DMS153 (cell line): ENCODE results near the gene ADM2.
"Not testable (repeated sequence)": the region's sequence is repeated elsewhere in the genome, so short reads cannot be mapped to it uniquely, and the experiment has no call there.

Experiments
- DNase-seq: peaks from one replicate; lab custom pipeline; 2025; lab: John Stamatoyannopoulos, UW

Gene ADM2

DNA sequence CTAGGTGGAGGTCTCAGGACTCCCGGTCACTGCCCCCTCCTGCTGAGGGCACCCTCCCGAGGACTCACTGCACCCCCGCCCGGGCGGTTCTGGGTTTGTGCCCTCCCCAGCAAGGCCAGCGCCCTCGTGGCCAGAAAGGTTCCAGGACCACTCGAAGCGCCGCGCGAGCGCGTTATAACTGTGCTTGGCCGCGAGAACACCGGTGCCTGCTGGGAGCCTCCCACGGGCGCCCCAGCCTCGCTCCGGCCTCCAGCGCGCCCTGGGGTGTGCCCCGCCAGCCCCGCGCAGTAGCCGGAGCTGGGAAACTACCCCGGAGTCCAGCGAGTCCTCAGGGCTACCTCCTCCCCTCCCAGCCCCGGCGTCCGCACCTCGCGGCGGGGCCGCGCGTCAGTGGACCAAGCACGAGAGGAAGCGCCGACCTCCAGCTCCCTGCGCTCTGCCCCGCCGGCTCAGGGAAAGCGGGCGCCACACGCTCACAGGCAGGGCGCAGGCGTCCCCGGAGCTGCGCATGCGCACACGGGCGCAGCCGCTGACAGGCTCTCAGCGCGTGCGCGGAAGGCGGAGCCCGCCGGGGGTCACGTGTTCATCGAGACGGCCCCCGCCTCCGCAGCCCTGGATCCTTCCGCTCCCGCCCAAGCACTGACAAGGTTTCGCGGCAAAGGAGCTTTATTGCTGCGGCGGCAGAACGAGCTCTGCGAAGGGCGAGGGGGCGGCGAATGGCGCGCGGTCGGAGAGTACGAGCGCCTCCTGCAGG lies 43.9 kb downstream of the ADM2 start, which contains the start of gene SCO2:
TSS of gene SCO2 (minus strand) at position 495 of the 754 bp plus-strand sequence. CDS start 1,187 bp downstream, outside the sequence.
- DNase-seq, result peak; percentile 92

DNA sequence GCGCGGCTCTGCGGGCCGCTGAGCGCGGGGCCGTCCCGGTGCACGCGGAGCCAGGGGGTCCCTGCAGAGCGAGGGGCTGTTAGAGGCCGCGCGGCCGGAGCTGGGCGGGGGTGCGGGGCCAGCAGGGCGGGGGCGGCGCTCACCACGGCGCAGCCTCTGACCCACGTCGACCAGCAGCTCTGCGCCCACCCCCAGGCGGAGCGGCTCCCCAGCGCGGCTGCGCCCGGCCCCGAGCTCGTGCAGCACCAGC lies 44.4 kb downstream of the ADM2 start:
- no peak for DNase-seq

DNA sequence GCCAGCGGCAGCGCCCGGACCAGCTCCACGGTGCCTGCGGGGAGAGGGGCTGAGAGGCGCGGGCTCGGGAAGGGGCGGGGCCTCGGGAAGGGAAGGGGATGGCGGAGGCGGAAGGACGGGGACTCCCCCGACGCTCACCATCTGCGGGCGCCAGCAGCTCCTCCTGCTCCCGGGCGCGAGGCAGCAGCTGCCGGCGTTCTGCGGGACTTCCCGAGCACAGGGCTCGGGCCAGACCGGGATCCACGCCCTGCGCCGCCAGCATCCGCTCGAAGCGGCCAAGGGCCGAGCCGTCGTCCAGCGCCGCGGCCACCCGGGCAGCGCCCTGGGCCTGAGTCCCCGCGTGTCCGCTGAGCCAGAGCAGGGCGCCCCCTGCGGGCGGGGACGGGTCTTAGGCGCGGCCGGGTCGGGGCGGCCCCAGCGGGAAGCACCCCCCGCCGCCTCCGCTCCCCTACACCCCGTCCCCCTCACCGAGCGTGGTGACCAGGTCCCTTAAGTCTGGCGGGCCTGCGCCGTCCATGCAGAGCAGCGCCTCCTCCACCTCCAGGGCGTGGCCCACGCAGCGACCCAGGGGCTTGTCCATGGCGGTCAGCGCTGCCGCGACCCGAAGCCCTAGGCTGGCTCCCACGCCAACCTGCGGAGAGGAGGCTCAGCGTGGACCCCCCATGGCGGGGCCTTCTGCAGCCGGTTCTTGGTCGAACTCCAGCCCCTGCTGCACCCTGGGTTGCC lies 44.9 kb downstream of the ADM2 start:
- DNase-seq, result peak; percentile 55

DNA sequence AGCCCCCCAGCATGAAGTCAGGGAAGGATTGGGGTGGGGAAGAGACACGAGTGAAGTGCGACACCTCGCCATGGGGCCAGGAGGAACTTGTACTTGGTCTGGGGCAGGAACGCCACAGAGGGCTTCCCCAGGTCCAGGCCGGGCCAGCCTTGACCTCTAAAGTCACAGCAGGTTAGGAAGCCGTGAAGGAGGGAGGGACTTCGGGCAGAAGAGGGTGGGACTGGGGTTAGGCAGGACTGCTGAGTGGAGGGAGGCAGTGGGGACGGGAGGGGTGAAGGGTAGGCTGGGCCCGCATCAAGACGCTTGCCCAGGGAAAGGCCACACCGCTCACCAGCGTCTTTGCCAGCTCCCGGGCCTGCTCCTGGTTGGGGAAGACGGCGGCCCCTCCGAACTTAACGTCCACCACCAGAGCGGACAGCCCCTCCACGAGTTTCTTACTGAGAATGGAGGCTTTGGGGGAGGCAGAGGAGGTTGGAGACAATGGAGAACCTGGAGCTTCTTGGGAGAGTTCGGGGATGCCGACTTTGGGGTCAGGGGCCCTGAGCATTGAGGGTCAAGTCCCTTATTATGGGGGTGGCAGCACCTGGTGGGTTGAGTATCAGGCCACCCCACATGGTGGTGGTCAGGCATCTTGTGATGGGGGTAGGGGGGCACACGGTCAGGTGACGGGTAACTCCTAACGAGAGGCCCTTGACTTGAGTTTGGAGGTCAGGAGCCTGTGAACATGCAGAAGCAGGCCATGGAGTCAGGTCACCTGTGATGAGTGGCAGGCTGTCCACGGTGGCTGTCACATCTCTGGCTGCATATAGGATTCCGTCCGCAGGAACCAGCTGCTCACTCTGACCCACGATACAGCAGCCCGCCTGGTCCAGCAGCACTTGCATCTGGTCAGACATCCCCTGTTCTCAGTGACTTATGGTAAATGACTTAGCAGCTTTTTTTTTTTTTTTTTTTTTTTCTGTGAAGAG lies 45.8 kb downstream of the ADM2 start:
- DNase-seq, result no peak

DNA sequence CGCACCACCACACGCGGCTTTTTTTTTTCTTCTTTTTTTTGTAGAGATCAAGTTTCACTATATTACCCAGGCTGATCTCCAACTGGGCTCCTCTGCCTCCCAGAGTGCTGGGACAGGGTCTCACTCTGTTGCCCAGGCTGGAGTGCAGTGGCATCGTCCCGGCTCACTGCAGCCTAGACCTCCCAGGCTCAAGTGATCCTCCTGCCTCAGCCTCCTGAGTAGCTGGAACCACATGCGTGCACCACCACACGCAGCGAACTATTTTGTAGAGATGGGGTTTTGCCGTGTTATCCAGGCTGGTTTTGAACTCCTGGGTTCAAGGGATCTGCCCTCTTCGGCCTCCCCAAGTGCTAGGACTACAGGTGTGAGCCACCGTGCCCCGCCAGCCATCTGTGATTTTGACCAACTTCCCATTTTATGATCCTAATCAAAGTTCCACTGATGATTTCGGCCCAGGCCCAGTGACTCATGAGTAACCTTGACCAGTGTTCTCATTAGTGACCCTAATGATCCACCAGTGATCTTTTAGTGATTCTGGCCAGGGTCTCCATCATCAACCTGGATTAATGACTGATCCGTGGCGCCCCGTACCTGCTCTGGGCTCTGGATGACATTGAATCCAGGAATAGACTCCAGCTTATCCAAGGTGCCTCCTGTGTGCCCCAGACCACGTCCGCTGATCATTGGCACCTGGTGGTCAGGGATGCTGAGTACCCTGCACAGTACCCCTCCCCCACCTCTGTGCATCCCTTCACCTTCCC lies 46.8 kb downstream of the ADM2 start:
- DNase-seq, result no peak

DNA sequence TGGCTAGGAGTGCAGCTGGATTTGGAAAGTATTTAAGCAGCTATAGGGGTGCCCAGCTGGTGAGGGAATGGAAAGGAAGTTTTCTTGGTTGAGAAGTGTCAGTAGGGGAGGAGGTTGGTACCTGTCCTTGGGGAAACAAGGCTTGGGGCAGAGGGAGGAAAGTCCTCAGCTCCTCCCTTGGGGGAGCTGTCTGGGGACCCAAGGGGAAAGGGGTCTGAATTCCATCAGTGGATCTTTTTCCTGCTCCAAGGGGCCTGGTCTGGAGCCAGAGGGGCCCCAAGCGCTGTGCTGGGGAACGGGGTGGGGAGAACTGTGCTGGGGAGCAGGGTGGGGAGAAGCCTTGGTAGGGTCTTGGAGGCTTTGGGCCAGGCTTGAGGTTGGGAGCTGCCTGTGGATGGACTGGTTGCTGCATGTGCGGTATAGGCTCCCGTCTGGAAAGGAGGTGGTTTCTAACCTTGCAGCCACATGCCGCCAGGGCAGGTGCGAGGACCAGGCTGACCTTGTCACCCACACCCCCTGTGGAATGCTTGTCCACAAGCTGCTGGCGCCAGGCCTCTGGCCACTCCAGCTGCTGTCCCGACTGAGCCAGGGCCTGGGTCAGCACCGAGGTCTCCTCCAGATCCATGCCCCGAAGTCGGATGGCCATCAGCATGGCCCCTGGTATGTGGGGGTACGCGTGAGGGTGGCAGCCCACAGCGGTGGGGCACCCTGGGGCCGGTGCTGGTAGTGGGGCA lies 47.5 kb downstream of the ADM2 start:
- no peak for DNase-seq

DNA sequence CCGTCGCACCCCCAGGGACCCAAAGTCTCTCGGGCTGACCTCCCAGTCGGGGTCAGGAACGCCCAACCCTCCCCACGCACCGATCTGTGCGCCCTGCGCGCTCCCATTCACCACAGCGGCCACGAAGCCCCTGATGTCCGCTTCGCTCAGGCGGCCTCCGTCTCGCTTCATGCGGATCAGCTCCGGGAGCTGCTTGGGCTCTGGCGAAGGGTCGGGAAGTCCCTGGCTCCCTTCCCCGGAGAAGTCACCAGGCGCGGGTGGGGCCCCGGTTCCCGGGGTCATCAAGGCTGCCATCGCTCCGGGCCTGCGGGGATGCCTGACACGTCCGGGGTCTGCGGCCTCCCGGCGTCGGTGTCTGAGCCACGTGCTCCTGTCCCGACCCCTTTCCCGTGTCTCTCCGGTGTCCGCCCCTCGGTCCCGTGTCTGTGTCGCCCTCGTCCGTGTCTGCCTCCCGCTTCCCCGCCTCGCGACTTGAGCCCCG lies 48.1 kb downstream of the ADM2 start:
- no peak for DNase-seq

DNA sequence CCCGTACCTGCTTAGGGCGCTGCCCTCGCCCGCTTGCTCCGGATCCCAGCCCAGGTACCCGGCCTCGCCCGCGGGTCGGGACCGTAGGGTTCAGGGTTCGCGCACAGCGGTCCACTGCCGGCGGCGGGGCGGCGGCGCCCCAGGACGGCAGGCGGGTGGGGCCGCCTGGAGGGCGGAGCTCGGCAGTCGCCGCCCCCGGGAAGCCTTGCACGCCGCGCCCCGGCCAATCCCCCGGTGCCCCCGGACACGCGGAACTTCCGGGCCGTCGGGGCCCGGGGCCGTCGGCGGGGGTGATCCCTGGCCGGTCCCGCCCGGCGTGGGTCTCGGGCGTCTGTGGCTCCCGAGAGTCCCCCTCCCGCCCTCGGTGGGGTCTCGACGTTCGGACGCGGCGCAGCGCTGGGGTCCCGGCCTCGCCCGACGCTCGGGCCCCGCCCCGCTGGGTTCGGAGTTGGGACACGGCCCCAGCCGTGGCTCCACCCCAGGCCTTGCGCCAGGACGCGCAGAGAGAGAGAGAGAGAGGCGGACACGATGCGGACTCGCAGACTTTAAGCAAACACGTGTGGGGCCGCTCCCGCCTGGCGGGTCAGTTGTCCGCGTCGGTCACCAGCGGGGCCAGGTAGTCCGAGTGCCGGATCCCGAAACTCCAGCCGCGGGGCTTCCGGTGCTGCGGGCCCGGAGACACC lies 48.7 kb downstream of the ADM2 start, which contains the start of gene TYMP:
TSS of gene TYMP (minus strand) at position 116 of the 683 bp plus-strand sequence. CDS start 303 bp downstream, outside the sequence.
- no peak for DNase-seq

DNA sequence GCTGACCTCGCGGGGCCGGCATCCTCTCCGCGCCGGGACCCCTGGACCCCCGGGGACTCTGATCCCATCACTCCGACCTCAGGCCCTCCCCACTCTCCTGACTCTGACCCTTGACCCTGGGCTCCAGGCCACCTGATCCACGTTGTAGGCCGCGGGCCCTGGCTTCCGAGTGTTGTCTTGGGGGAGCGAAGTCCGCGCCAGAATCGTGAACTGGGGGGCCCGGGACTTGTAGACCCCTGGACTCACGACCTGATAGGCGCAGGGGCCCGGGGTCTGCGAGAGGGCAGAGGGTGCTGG lies 49.2 kb downstream of the ADM2 start:
- no peak for DNase-seq

DNA sequence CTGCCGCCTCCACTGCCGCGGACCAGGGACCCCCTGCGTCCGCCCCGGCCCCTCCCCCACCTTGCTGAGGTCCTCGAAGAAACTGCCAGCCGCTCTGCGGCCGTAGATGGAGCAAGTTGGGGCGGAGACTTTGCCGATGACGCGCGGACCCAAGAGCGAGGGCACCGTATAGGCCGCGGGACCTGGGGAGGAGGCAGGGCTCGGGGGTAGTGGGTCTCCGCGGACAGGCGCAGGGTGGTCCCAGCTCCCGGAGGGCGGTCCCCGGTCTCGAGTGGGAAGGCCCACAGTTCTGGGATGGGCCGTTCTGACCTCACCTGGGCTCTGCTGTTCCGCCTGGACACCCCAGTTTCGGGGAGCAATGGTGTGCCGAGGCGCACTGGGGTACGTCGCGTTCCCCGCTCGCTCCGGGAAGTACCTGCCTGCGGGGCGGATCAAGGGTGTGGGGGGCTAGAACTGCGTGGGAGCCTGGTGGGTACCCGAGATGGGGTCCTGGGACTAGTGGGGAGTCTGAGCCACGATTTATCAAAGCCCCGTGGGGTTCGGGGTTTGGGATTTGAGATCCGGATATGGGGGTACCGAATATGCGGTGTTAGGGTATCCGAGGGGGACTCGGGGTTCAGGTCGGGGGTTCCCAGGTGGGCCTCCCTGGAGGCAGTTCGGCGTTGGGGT lies 49.7 kb downstream of the ADM2 start:
- peak; percentile 43 for DNase-seq

DNA sequence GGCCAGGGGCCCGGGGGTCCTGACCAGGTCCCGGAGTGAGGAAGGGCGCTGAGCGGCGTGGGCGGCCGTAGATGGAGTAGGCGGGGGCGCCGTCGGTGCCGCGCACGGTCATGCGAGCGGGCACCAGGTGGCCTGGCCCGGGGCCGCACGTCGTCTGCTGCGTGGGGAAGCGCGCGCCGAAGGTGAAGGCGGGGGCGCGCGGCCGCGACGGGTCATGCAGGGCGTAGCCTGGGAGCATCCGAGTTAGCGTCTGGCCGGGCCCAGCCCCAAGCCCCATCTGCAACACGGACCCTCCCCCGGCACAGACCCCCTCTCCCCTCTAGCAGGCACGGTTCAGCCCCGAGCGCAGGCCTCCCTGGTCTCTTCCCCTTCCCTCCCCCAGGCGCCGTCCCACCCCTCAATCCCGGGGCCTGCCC lies 50.2 kb downstream of the ADM2 start:
- DNase-seq, result no peak

DNA sequence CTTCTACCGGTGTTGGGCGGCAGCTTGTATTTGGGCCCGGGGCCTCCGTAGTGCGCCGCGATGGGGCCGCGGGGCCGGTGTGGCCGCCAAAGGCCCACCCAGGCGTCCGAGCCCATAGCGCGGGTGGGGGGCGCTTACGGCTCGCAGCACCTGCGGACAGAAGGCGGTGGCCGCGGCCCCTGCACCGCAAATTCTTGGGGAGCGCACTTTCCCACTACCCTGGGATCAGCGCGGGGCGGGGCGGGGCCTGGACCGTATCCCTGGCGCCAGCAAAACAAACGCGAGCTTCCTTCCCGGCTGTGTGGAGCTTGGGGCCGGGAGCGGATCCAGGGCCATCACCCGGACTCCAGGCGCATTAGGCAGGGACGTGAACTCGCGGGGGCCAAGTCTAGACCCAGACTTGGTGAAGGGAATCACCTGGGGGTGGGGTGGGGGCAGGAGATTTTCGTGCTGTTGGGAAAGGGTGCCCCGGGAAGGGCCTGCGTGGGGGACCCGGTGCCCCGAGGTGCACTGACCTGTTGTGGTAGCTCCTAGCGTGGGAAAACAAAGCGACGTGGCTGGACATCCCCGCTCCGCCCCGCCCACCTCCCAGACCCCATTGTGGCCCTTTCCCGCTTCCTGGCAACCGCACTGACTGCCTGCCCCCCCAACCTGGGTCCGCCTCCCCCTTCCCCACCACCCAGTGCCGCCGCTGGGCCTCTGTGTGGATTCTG lies 50.8 kb downstream of the ADM2 start:
- DNase-seq, result peak; percentile 24

DNA sequence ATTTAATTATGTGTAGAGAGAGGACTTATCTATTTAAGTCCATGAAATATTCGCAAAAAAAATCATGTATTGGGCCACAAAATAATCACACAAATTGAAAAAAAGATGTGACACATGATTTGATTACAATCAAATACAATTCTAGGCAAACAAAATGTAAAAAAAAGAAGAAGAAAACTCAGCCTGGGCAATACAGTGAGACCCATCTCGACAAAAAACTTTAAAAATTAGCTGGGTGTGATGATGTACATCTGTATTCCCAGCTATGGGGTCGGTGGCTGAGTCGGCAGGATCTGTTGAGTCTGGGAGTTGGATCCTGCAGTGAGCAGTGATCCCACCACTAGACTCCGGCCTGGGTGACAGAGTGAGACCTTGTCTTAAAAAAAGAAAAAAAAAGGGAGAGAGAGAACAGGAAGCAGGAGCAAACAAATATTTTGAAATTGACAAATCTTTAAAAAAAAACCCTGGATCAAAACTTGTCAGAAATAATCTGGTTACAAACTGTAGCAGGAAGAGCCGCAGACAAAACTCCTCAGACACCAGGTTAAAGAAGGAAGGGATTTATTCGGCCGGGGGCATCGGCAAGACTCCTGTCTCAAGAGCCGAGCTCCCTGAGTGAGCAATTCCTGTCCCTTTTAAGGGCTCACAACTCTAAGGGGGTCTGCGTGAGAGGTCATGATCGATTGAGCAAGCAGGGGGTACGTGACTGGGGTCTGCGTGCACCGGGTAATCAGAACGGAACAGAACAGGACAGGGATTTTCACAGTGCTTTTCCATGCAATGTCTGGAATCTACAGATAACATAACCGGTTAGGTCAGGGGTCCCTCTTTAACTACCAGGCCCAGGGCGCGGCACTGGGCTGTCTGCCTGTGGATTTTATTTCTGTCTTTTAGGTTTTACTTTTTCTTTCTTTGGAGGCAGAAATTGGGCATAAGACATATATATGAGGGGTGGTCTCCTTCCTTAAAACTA lies 51.8 kb downstream of the ADM2 start:
- no peak for DNase-seq

DNA sequence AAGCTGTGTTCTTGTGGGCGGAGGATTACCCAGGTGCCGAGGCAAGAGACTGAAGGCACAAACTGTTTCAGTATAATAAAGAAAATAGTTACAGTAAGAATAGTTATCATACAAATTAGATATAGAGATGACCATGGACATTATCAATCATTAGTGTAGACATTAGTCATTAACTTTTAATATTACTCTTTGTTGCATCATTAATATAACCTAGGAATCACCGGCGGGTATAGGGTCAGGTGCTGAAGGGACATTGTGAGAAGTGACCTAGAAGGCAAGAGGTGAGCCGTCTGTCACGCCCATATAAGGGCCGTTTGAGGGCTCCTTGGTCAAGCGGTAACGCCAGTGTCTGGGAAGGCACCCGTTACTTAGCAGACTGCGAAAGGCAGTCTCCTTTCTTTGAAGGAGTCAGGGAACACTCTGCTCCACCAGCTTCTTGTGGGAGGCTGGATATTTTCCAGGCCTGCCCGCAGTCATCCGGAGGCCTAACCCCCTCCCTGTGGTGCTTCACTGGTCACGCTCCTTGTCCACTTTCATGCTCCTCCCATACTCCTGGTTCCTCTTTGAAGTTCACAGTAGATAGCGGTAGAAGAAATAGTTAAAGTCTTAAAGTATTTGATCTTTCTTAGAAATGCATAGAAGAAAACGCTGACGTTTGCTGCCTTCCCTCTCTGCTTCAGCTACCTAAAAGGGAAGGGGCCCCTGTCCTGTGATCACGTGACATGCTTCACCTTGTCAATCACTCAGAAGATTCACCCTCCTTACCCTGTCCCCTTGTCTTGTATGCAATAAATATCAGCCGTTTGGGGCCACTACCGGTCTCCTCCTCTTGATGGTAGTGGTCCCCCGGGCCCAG lies 52.7 kb downstream of the ADM2 start:
- DNase-seq, result not testable (repeated sequence)

DNA sequence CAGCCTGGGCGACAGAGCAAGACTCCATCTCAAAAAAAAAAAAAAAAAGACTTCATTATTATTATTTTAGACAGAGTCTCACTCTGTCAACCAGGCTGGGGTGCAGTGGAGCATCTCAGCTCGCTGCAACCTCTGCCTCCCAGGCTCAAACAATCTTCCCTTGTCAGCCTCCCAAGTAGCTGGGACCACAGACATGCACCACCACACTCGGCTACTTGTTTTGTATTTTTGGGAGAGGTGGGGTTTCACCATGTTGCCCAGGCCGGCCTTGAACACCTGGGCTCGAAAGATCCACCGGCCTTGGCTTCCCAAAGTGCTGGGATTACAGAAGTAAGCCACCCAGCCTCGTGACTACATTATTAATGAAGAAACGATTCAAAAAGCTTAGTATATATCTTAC lies 53.8 kb downstream of the ADM2 start:
- no peak for DNase-seq
